Heart left ventricle (tissue), 16 donors: Measurements from ENCODE around the gene CHST7. TPM values are rescaled to one million over a fixed set of nuclear protein-coding genes. Genes with fewer than 3 reads are reported as not detected.

Source experiments
- ATAC-seq, 4 donors: fragments of 200-7000 bp; cut with Tn5 transposase; one replicate each; pipeline ENCODE4 v1.9.1; 2020 to 2022; ENCODE audit warnings: moderate library complexity in 4 of 4, mild to moderate bottlenecking in 3 of 4, moderate number of reproducible peaks in 1 of 4
- DNase-seq, 5 donors: peaks; one replicate each; pipeline ENCODE4 v3.0.0-alpha.2; 2020
- H3K27ac ChIP-seq, 12 donors: fragments of 200-600 bp; sonication (generic) in 4 of 12; one replicate each; pipeline versions ENCODE4 v1.5.0 to v1.8.0; 2016 to 2022; ENCODE audit warnings: mild to moderate bottlenecking in 2 of 12
- H3K27me3 ChIP-seq, 9 donors: fragments of 200-600 bp; sonication (generic) in 2 of 9; one replicate each; pipeline versions ENCODE4 v1.5.1 to v1.8.0; 2016 to 2022; ENCODE audit warnings: mild to moderate bottlenecking in 3 of 9
- H3K36me3 ChIP-seq, 9 donors: fragments of 200-600 bp; sonication (generic) in 2 of 9; one replicate each; pipeline versions ENCODE4 v1.5.0 to v1.8.0; 2018 to 2022; ENCODE audit warnings: mild to moderate bottlenecking in 2 of 9
- H3K4me1 ChIP-seq, 12 donors: fragments of 200-600 bp; sonication (generic) in 4 of 12; one replicate each; pipeline versions ENCODE4 v1.5.0 to v1.8.0; 2016 to 2022; ENCODE audit warnings: mild to moderate bottlenecking in 3 of 12
- H3K4me3 ChIP-seq, 12 donors: fragments of 200-600 bp; sonication (generic) in 4 of 12; one replicate each; pipeline versions ENCODE4 v1.5.0 to v1.8.0; 2017 to 2022; ENCODE audit warnings: mild to moderate bottlenecking in 9 of 12, moderate library complexity in 4 of 12
- H3K9me3 ChIP-seq, 12 donors: fragments of 200-600 bp; sonication (generic) in 4 of 12; one replicate each; pipeline versions ENCODE4 v1.5.0 to v1.8.0; 2016 to 2022; ENCODE audit warnings: mild to moderate bottlenecking in 1 of 12
- CTCF ChIP-seq, 12 donors: fragments of 200-600 bp; sonication (generic) in 4 of 12; IDR thresholded peaks; one replicate each; pipeline versions ENCODE4 v1.5.0 to v1.8.0; 2018 to 2022; ENCODE audit warnings: antibody characterized with exemption in 12 of 12, mild to moderate bottlenecking in 5 of 12
- POLR2A ChIP-seq, 2 donors: fragments of 450-650 bp; IDR thresholded peaks; one replicate each; pipeline ENCODE4 v1.6.1; 2017; ENCODE audit warnings: antibody characterized with exemption in 2 of 2, mild to moderate bottlenecking in 2 of 2, moderate library complexity in 2 of 2
- WGBS, 4 donors: extraction: QIAGEN DNeasy Blood & Tissue Kit in 2 of 4; methylation state at CpG; one replicate each; pipeline versions ENCODE4 v1.1.5 to v1.1.7; 2013 to 2018; 5-methylcytosine and 5-hydroxymethylcytosine counted together
- intact Hi-C, 10 donors: fragments of 100-400 bp; cut with DNase I; formaldehyde crosslinking; loops; one replicate each; pipeline versions ENCODE4 v1.11.1 to v1.14.2; 2022
- polyA plus RNA-seq, 2 donors: library from polyadenylated mRNA; stranded (reverse); fragments of 200-250 nt; gene quantifications; one replicate each; pipeline ENCODE4 v1.2.3, GENCODE V29; 2013
- total RNA-seq, 9 donors: library from RNA; depleted of rRNA in 2 of 9; stranded (reverse); fragments of >200 nt in 2 of 9; fragmentation: NEBNext Ultra II Directional in 3 of 9; extraction: Animal tissue kit (Norgen Biotek cat#: 25700) in 3 of 9; gene quantifications; one replicate each; pipeline versions ENCODE4 v1.1.0 to v1.2.4, GENCODE V29; 2016 to 2023
- donor health status: ischemic (EF 13 %, LVEDD 7.1; RV severe dilation, severe dysfunction).
- donor health status: healthy with polysubstance abuse.
- donor health status: DM: no; HTN: yes; CAD: no.
- donor health status: DM: no; HTN: no; CAD: no.
- donor health status: ischemic (EF 25% LVEDD 6.9; RV normal size, moderate dysfunction).
- donor health status: ischemic (EF 25% LVEDD 5.7; RV mildly dilated, moderate dysfunction).
- donor health status: healthy.
- donor health status: DM: yes; HTN: yes; CAD: no.
- donor health status: ischemic (EF 35%, LVEDD 5.7; RV mildly dilated, moderate dysfunction).
- donor health status: nonischemic (EF 11% LVEDD 7.7; RV severe dilation, severe dysfunction).
- donor health status: DM: yes; HTN: yes; CAD: no.
- donor health status: PGD.
- donor health status: ischemic (EF 29% LVEDD 5.4; RV normal size, mild dysfunction).
- donor health status: nonischemic (EF 23%, LVEDD 6.1; RV moderate dilation, normal function).

Gene CHST7
- total and polyA plus RNA-seq, 11 donors = 3.6 to 41.8 (median 15.0) TPM

GRCh38 chrX:46574774-46575381 lies 1.3 kb downstream of the CHST7 start:
- peak in 2 of 4 donors; percentile 4 to 14 for ATAC-seq

GRCh38 chrX:46575586-46575985 lies 2.0 kb downstream of the CHST7 start:
- 11 to 56% (median 30%) methylated on average over 6 of the region's 6 CpGs for WGBS, 4 donors
- DNase-seq = no peak
- Histone ChIP-seq H3K27me3 (no peaks in the 10 kb centered on the region), H3K27ac (peak overlapping the region; percentile 70 to 85 (median 81)), H3K36me3 (no peaks in the 10 kb centered on the region), H3K4me1 (peaks cover 0 to 23% (median 7%) of the 10 kb centered on the region in 12 donors), H3K4me3 (peak overlapping the region; percentile 33 to 89 (median 67)), H3K9me3 (no peaks in the 10 kb centered on the region)
- intact Hi-C loops = loop anchor here in 2 of 10 donors (2.0 kb wide), 2 partner anchors 53 to 67 kb away; no protein-coding TSS in a partner anchor
- TF ChIP-seq CTCF (IDR thresholded peaks at IDR 0.05) (no peak), POLR2A (IDR thresholded peaks at IDR 0.05) (no peak)
- no peak for ATAC-seq

More at GRCh38 chrX:46574774-46575381, 1.3 kb downstream of the CHST7 start:
- Histone ChIP-seq H3K36me3 (no peaks in the 10 kb centered on the region), H3K4me3 (peak overlapping the region; percentile 33 to 89 (median 67)), H3K4me1 (peaks cover 0 to 23% (median 7%) of the 10 kb centered on the region in 12 donors), H3K27ac (peak overlapping the region; percentile 70 to 85 (median 81)), H3K27me3 (no peaks in the 10 kb centered on the region), H3K9me3 (no peaks in the 10 kb centered on the region)
- WGBS, 4 donors = 0 to 55% (median 20%) methylated on average over 35 to 90 of the region's 90 CpGs
- DNase-seq = peak in 3 of 5 donors; percentile 30 to 63 (median 51)
- no peak for TF ChIP-seq CTCF (IDR thresholded peaks at IDR 0.05)
- no peak for TF ChIP-seq POLR2A (IDR thresholded peaks at IDR 0.05)
- intact Hi-C loops = loop anchor here (2.0 to 5.0 kb wide), 4 partner anchors 54 to 112 kb away; no protein-coding TSS in a partner anchor

GRCh38 chrX:46575991-46576392 lies 2.4 kb downstream of the CHST7 start:
- no peaks in the 10 kb centered on the region for H3K36me3 ChIP-seq
- peaks cover 0 to 23% (median 7%) of the 10 kb centered on the region in 12 donors for H3K4me1 ChIP-seq
- DNase-seq (peak in 4 of 5 donors; percentile 34 to 49 (median 42)), ATAC-seq (peak; percentile 8 to 41 (median 21))
- 4 to 32% (median 16%) methylated on average over 6 of the region's 6 CpGs for WGBS, 4 donors
- H3K4me3 ChIP-seq = peak overlapping the region in 11 of 12 donors; percentile 42 to 89 (median 67)
- peak overlapping the region; percentile 70 to 85 (median 81) for H3K27ac ChIP-seq
- no peaks in the 10 kb centered on the region for H3K27me3 ChIP-seq
- TF ChIP-seq CTCF (IDR thresholded peaks at IDR 0.05) (no peak), POLR2A (IDR thresholded peaks at IDR 0.05) (no peak)
- intact Hi-C loops = loop anchor here in 3 of 10 donors (1.0 to 2.0 kb wide), 3 partner anchors 53 to 67 kb away; no protein-coding TSS in a partner anchor
- H3K9me3 ChIP-seq = no peaks in the 10 kb centered on the region

- ATAC-seq (peak in 3 of 4 donors; percentile 21 to 59 (median 27)), DNase-seq (peak in 4 of 5 donors; percentile 36 to 48 (median 46))
- Histone ChIP-seq H3K4me1 (peaks cover 0 to 23% (median 7%) of the 10 kb centered on the region in 12 donors), H3K27ac (peak overlapping the region in 11 of 12 donors; percentile 32 to 85 (median 81)), H3K36me3 (no peaks in the 10 kb centered on the region), H3K9me3 (no peaks in the 10 kb centered on the region), H3K27me3 (no peaks in the 10 kb centered on the region), H3K4me3 (peak overlapping the region in 11 of 12 donors; percentile 10 to 89 (median 67))
- intact Hi-C loops = loop anchor here in 1 of 10 donors (1.0 kb wide), 1 partner anchor 66 kb away; no protein-coding TSS in a partner anchor
- TF ChIP-seq POLR2A (IDR thresholded peaks at IDR 0.05) (no peak), CTCF (IDR thresholded peaks at IDR 0.05) (peak in 2 of 12 donors; percentile 0 to 14)
- WGBS, 4 donors = 28 to 54% (median 34%) methylated on average over 3 of the region's 3 CpGs
Measured at GRCh38 chrX:46576458-46576857, 2.9 kb downstream of the CHST7 start.
